Lung (tissue), 12 donors: ENCODE results near the gene RNF141. TPM values are rescaled to one million over a fixed set of nuclear protein-coding genes. Genes with fewer than 3 reads are reported as not detected.

Experiments used
- ATAC-seq: fragments of 200-7000 bp; cut with Tn5 transposase; one replicate; pipeline ENCODE4 v1.9.1; 2020; ENCODE audit warnings: moderate number of reproducible peaks; ENCODE audit not compliant: insufficient read depth, low FRiP score
- DNase-seq, 3 donors: peaks; one replicate each; pipeline ENCODE4 v3.0.0-alpha.2; 2013 to 2017
- H3K27ac ChIP-seq, 2 donors: one replicate each; pipeline ENCODE4 v1.5.1; 2013; ENCODE audit warnings: mild to moderate bottlenecking in 2 of 2, moderate library complexity in 2 of 2, control low read depth in 1 of 2, inconsistent platforms in 1 of 2, low read depth in 1 of 2, low read length in 1 of 2
- H3K27me3 ChIP-seq, 3 donors: one replicate each; pipeline ENCODE4 v1.5.1; 2013; ENCODE audit warnings: low read length in 2 of 3; ENCODE audit not compliant: control insufficient read depth in 3 of 3, insufficient read depth in 3 of 3
- H3K36me3 ChIP-seq, 4 donors: one replicate each; pipeline ENCODE4 v1.5.1; 2013; ENCODE audit warnings: low read length in 4 of 4, mild to moderate bottlenecking in 1 of 4, moderate library complexity in 1 of 4; ENCODE audit not compliant: control insufficient read depth in 4 of 4, insufficient read depth in 4 of 4
- H3K4me1 ChIP-seq, 5 donors: one replicate each; pipeline ENCODE4 v1.5.1; 2013; ENCODE audit warnings: low read length in 5 of 5, mild to moderate bottlenecking in 2 of 5, moderate library complexity in 1 of 5; ENCODE audit not compliant: control insufficient read depth in 5 of 5, insufficient read depth in 5 of 5
- H3K4me3 ChIP-seq: one replicate; pipeline ENCODE4 v1.5.1; 2013; ENCODE audit warnings: mild to moderate bottlenecking, control low read depth, moderate library complexity
- H3K9ac ChIP-seq, 2 donors: one replicate each; pipeline ENCODE4 v1.5.1; 2013; ENCODE audit warnings: low read length in 2 of 2, control low read depth in 1 of 2; ENCODE audit not compliant: insufficient read depth in 1 of 2
- H3K9me3 ChIP-seq, 4 donors: one replicate each; pipeline ENCODE4 v1.5.1; 2013; ENCODE audit warnings: low read length in 3 of 4, mild to moderate bottlenecking in 1 of 4, moderate library complexity in 1 of 4; ENCODE audit not compliant: control insufficient read depth in 4 of 4, insufficient read depth in 3 of 4
- WGBS, 2 donors: extraction: QIAGEN DNeasy Blood & Tissue Kit; methylation state at CpG; one replicate each; pipeline ENCODE4 v1.1.7; 2013; 5-methylcytosine and 5-hydroxymethylcytosine counted together
- polyA plus RNA-seq, 2 donors: library from polyadenylated mRNA; stranded (reverse); fragments of 200-250 nt; gene quantifications; one replicate each; pipeline ENCODE4 v1.2.1, GENCODE V29; 2013
- total RNA-seq, 2 donors: library from RNA; depleted of rRNA in 1 of 2; stranded (reverse); fragments of >200 nt in 1 of 2; gene quantifications; one replicate each; pipeline ENCODE4 v1.2.1, GENCODE V29; 2014 to 2021
- TF ChIP-seq, protein P1 (sequence below): IDR thresholded peaks from 2 replicates; pipeline ENCODE4 v1.5.1; 2012; ENCODE audit warnings: mild to moderate bottlenecking; ENCODE audit errors: control extremely low read depth, extremely low read depth
- donor health status: control.
- donor health status: control.
- donor health status: Bipolar disorder and iron deficiency.
- donor health status: healthy.
- donor health status: DM: yes; HTN: yes; CAD: no.

Gene RNF141
- total and polyA plus RNA-seq, 4 donors, result 14.8 to 63.8 (median 33.4) TPM

DNA sequence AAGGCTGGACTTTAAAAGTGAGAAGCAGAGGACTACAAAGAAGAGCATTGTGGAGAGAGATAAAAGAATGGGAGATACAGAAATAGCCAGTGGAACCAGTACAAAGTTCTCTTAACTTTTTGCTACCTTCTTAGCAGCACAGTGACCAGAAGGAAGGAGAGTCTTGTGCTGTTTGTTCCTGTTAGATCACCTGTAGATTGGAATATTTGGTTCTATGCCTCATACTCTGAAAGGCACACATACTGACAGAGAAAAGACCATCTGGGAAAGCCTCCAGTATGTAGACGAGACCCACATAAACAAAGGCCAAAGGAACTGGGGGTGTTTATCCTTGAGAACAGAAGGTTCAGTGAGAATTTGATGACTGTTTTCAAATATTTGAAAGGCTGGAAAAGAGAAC lies 18.7 kb downstream of the RNF141 start:
- ATAC-seq (no peak), DNase-seq (no peak)
- WGBS, 2 donors, result 53 to 82% methylated on average over 1 of the region's 1 CpG
- no peak overlapping the region for H3K9ac ChIP-seq
- H3K36me3 ChIP-seq, result peaks cover 2 to 42% (median 17%) of the 10 kb centered on the region in 4 donors
- no peak overlapping the region for H3K4me3 ChIP-seq
- H3K27me3 ChIP-seq, result no peaks in the 10 kb centered on the region
- H3K4me1 ChIP-seq, result peaks cover 0 to 1% (median 0%) of the 10 kb centered on the region in 5 donors
- H3K27ac ChIP-seq, result no peak overlapping the region
- no peaks in the 10 kb centered on the region for H3K9me3 ChIP-seq
- TF ChIP-seq, protein P1, sequence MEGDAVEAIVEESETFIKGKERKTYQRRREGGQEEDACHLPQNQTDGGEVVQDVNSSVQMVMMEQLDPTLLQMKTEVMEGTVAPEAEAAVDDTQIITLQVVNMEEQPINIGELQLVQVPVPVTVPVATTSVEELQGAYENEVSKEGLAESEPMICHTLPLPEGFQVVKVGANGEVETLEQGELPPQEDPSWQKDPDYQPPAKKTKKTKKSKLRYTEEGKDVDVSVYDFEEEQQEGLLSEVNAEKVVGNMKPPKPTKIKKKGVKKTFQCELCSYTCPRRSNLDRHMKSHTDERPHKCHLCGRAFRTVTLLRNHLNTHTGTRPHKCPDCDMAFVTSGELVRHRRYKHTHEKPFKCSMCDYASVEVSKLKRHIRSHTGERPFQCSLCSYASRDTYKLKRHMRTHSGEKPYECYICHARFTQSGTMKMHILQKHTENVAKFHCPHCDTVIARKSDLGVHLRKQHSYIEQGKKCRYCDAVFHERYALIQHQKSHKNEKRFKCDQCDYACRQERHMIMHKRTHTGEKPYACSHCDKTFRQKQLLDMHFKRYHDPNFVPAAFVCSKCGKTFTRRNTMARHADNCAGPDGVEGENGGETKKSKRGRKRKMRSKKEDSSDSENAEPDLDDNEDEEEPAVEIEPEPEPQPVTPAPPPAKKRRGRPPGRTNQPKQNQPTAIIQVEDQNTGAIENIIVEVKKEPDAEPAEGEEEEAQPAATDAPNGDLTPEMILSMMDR, result no peak

DNA sequence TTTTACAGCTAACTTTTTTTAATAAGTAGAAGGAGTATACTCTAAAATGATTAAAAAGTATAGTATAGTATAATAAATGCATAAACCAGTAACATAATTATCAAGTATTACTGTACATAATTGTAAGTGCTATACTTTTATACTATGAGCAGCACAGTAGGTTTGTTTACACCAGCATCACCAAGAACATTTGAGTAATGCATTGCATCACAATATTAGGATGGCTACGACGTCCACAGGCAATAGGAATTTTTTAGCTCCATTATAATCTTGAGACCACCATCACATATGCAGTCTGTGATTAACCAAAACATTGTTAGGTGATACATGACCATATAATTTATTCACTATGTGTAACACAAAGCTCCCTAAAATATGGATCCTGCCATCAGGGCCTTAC lies 20.4 kb downstream of the RNF141 start:
- ATAC-seq, result no peak
- DNase-seq, result no peak

DNA sequence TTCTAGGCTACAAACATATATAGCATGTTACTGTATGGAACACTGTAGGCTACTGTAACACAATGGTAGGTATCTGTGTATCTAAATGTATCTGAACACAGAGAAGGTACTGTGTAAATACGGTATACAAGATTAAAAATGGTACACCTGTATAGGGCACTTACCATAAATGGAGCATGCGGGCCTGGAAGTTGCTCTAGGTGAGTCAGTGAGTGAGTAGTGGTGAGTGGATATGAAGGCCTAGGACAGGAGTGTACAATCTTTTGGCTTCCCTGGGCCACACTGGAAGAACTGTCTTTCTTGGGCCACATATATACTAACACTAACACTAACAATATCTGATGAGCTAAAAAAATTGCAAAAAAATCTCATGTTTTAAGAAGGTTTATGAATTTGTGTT lies 21.4 kb downstream of the RNF141 start:
- TF ChIP-seq, protein P1, result no peak
- no peaks in the 10 kb centered on the region for H3K9me3 ChIP-seq
- ATAC-seq (no peak), DNase-seq (no peak)
- no peak overlapping the region for H3K27ac ChIP-seq
- 97 to 98% methylated on average over 2 of the region's 2 CpGs for WGBS, 2 donors
- H3K27me3 ChIP-seq, result no peaks in the 10 kb centered on the region
- peaks cover 0 to 2% (median 0%) of the 10 kb centered on the region in 5 donors for H3K4me1 ChIP-seq
- peaks cover 5 to 34% (median 13%) of the 10 kb centered on the region in 4 donors for H3K36me3 ChIP-seq
- no peak overlapping the region for H3K4me3 ChIP-seq
- H3K9ac ChIP-seq, result no peak overlapping the region

More for the DNA sequence above, 20.4 kb downstream of the RNF141 start:
- Histone ChIP-seq H3K9me3 (no peaks in the 10 kb centered on the region), H3K4me3 (no peak overlapping the region), H3K4me1 (peaks cover 0 to 1% (median 0%) of the 10 kb centered on the region in 5 donors), H3K36me3 (peaks cover 5 to 34% (median 13%) of the 10 kb centered on the region in 4 donors), H3K9ac (no peak overlapping the region), H3K27me3 (no peaks in the 10 kb centered on the region), H3K27ac (no peak overlapping the region)
- TF ChIP-seq, protein P1, result no peak
- WGBS, 2 donors, result 80 to 89% methylated on average over 2 of the region's 2 CpGs

DNA sequence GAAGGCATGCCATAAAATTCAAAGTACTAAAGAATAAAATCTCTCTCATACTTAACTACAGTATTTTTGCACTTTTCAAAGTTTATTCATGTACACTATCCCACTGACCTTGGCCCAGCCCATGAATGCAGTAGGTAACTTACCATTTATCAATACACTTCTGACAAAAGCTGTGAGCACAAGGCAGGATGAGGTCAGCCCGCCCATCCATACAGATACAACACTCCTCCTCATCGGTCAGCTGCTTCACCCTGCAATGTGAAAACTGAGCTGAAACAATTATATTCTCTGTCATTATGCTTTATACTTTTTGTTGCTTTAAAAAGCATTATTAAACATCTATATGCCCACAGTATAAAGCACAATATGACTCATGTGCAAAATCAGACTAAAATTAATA lies 22.1 kb downstream of the RNF141 start:
- H3K4me1 ChIP-seq, result peaks cover 0 to 3% (median 0%) of the 10 kb centered on the region in 5 donors
- TF ChIP-seq, protein P1, result no peak
- no peak overlapping the region for H3K9ac ChIP-seq
- peaks cover 5 to 34% (median 13%) of the 10 kb centered on the region in 4 donors for H3K36me3 ChIP-seq
- no peak overlapping the region for H3K4me3 ChIP-seq
- DNase-seq (no peak), ATAC-seq (no peak)
- H3K27ac ChIP-seq, result no peak overlapping the region
- no peaks in the 10 kb centered on the region for H3K27me3 ChIP-seq
- WGBS, 2 donors, result 95 to 99% methylated on average over 2 of the region's 2 CpGs
- no peaks in the 10 kb centered on the region for H3K9me3 ChIP-seq
